ENCODE data around the gene STX16. TPM values are rescaled to one million over a fixed set of nuclear protein-coding genes. Genes with fewer than 3 reads are reported as not detected.

STX16 gene
- total RNA-seq, 1 experiment from 2014 or later = 41.9 TPM

- in situ Hi-C loops (cut with HindIII; ENCODE audit: low pct_unique_long_range_greater_than_20kb, low sequenced_read_pairs) (no loop called here), intact Hi-C loops (cut with micrococcal nuclease; ENCODE audit: unreplicated experiment) (no loop called here)
- CTCF ChIA-PET = no interaction called here
- H3K4me1 ChIP-seq (ENCODE audit: control insufficient read depth, insufficient read depth, low read length) = peaks cover 10% of the 10 kb centered on the region
- H3K27ac ChIP-seq (ENCODE audit: low read length) = no peak overlapping the region; the same call in 1 of the 2 replicates
- no peak for DNase-seq (ENCODE audit: low read depth, low spot score)
- no peak overlapping the region for H3K4me3 ChIP-seq (ENCODE audit: low read depth in 2 of 2, low read length in 2 of 2)
- H3K9me3 ChIP-seq (ENCODE audit: control insufficient read depth, insufficient read depth, low read depth, low read length) = peaks cover 4% of the 10 kb centered on the region; the same call in 1 of the 2 replicates
- BruUV-seq (replicated peaks) = no TSS peak
- no peaks in the 10 kb centered on the region for H3K27me3 ChIP-seq (ENCODE audit: control insufficient read depth, insufficient read depth, low read length)
- H3K36me3 ChIP-seq (ENCODE audit: control insufficient read depth, insufficient read depth, low read length) = no peaks in the 10 kb centered on the region
- POLR2A ChIA-PET = interaction anchor here (1.1 kb wide), 1 partner anchor 9 kb away, joined by 3 read pairs; no protein-coding TSS in a partner anchor
- TF ChIP-seq REST (IDR thresholded peaks at IDR 0.05; ENCODE audit: insufficient read depth in 1 of 2, low read depth in 2 of 2, low read length in 1 of 2) (no peak), SIN3A (IDR thresholded peaks at IDR 0.05; ENCODE audit: borderline replicate concordance, insufficient read depth, low read depth, low read length) (no peak), TCF7L2 (IDR thresholded peaks at IDR 0.05; ENCODE audit: low read depth, low read length) (no peak)
- TF ChIP-seq, protein P1, sequence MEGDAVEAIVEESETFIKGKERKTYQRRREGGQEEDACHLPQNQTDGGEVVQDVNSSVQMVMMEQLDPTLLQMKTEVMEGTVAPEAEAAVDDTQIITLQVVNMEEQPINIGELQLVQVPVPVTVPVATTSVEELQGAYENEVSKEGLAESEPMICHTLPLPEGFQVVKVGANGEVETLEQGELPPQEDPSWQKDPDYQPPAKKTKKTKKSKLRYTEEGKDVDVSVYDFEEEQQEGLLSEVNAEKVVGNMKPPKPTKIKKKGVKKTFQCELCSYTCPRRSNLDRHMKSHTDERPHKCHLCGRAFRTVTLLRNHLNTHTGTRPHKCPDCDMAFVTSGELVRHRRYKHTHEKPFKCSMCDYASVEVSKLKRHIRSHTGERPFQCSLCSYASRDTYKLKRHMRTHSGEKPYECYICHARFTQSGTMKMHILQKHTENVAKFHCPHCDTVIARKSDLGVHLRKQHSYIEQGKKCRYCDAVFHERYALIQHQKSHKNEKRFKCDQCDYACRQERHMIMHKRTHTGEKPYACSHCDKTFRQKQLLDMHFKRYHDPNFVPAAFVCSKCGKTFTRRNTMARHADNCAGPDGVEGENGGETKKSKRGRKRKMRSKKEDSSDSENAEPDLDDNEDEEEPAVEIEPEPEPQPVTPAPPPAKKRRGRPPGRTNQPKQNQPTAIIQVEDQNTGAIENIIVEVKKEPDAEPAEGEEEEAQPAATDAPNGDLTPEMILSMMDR (IDR thresholded peaks at IDR 0.05) = no peak
- ATAC-seq = no peak
Measured at GRCh38 chr20:58621906-58622548, 29.1 kb upstream of the STX16 start.

GRCh38 chr20:58622671-58623578 is 28.2 kb upstream of the STX16 start:
- in situ Hi-C loops (cut with HindIII; ENCODE audit: low pct_unique_long_range_greater_than_20kb, low sequenced_read_pairs) = no loop called here
- ChIA-PET CTCF (no interaction called here), POLR2A (no interaction called here)
- H3K4me1 ChIP-seq (ENCODE audit: control insufficient read depth, insufficient read depth, low read length) = peaks cover 10% of the 10 kb centered on the region
- peaks cover 4% of the 10 kb centered on the region; the same call in 1 of the 2 replicates for H3K9me3 ChIP-seq (ENCODE audit: control insufficient read depth, insufficient read depth, low read depth, low read length)
- no peaks in the 10 kb centered on the region for H3K36me3 ChIP-seq (ENCODE audit: control insufficient read depth, insufficient read depth, low read length)
- no peak overlapping the region for H3K4me3 ChIP-seq (ENCODE audit: low read depth in 2 of 2, low read length in 2 of 2)
- no TSS peak for BruUV-seq (replicated peaks)
- H3K27ac ChIP-seq (ENCODE audit: low read length) = peak overlapping the region; percentile 44; the same call in 1 of the 2 replicates
- no peaks in the 10 kb centered on the region for H3K27me3 ChIP-seq (ENCODE audit: control insufficient read depth, insufficient read depth, low read length)
- no peak for TF ChIP-seq REST (IDR thresholded peaks at IDR 0.05; ENCODE audit: insufficient read depth in 1 of 2, low read depth in 2 of 2, low read length in 1 of 2)
- TF ChIP-seq SIN3A (IDR thresholded peaks at IDR 0.05; ENCODE audit: borderline replicate concordance, insufficient read depth, low read depth, low read length) = no peak
- no peak for TF ChIP-seq POLR2AphosphoS5 (IDR thresholded peaks at IDR 0.05; ENCODE audit: low read depth, low read length)
- TF ChIP-seq, protein P1 (IDR thresholded peaks at IDR 0.05) = no peak
- no peak for TF ChIP-seq TCF7L2 (IDR thresholded peaks at IDR 0.05; ENCODE audit: low read depth, low read length)
- no peak for ATAC-seq
- no peak for DNase-seq (ENCODE audit: low read depth, low spot score)
- intact Hi-C loops (cut with micrococcal nuclease; ENCODE audit: unreplicated experiment) = no loop called here
